B cell (primary cell): ENCODE measurements around the gene ATP8A2. TPM values are rescaled to one million over a fixed set of nuclear protein-coding genes. Genes with fewer than 3 reads are reported as not detected.

Source experiments
- ATAC-seq: fragments of 200-7000 bp; cut with Tn5 transposase; one replicate; pipeline ENCODE4 v1.10.0; 2021; ENCODE audit warnings: low read depth, mild to moderate bottlenecking, moderate number of reproducible peaks, moderate library complexity
- CTCF ChIA-PET: fragments of 350-600 bp; sonication (Branson Sonifier 250); formaldehyde crosslinking; loops from one replicate; lab custom pipeline; 2021; ENCODE audit warnings: antibody characterized with exemption, inconsistent platforms; lab: Charles Lee
- POLR2A ChIA-PET: fragments of 350-600 bp; sonication (Branson Sonifier 250); formaldehyde crosslinking; loops from one replicate; lab custom pipeline; 2021; ENCODE audit warnings: antibody characterized with exemption; lab: Charles Lee
- DNase-seq: peaks from one replicate; pipeline ENCODE4 v3.0.0; 2013
- H2AFZ ChIP-seq: 2 replicates; pipeline ENCODE4 v1.6.1; 2012; ENCODE audit warnings: mild to moderate bottlenecking, low read depth, low read length; ENCODE audit not compliant: insufficient read depth, poor library complexity, severe bottlenecking
- H3K27ac ChIP-seq, 2 donors: 1 replicate in 1 of 2; 2 replicates in 1 of 2; pipeline ENCODE4 v1.5.1; 2012 to 2013; ENCODE audit warnings: low read length in 2 of 2, mild to moderate bottlenecking in 2 of 2, moderate library complexity in 1 of 2
- H3K27me3 ChIP-seq, 4 experiments: fragments of 200-600 bp in 1 of 4; sonication (generic) in 1 of 4; replicated peaks in 1 of 4; 1 replicate in 2 of 4; 2 replicates in 2 of 4; pipeline versions ENCODE4 v1.6.1 to v1.7.0; 2013 to 2016; ENCODE audit warnings: low read length in 3 of 4, mild to moderate bottlenecking in 2 of 4, mixed read lengths in 1 of 4, moderate library complexity in 1 of 4; ENCODE audit not compliant: insufficient read depth in 4 of 4, control insufficient read depth in 3 of 4; ENCODE audit errors: control extremely low read depth in 1 of 4
- H3K36me3 ChIP-seq, 2 experiments: replicated peaks in 1 of 2; 1 replicate in 1 of 2; 2 replicates in 1 of 2; pipeline versions ENCODE4 v1.6.1 to v1.7.1; 2013; ENCODE audit warnings: low read length in 1 of 2; ENCODE audit not compliant: insufficient read depth in 2 of 2, control insufficient read depth in 1 of 2; ENCODE audit errors: control extremely low read depth in 1 of 2, extremely low read depth in 1 of 2
- H3K4me1 ChIP-seq, 2 donors: fragments of 200-600 bp in 1 of 2; sonication (generic) in 1 of 2; 1 replicate in 1 of 2; 2 replicates in 1 of 2; pipeline versions ENCODE4 v1.5.1 to v1.6.1; 2013 to 2017; ENCODE audit warnings: low read length in 2 of 2; ENCODE audit not compliant: control insufficient read depth in 2 of 2, insufficient read depth in 2 of 2
- H3K4me2 ChIP-seq: replicated peaks from 2 replicates; pipeline ENCODE3; 2012; ENCODE audit warnings: mild to moderate bottlenecking, low read depth, low read length; ENCODE audit not compliant: poor library complexity, severe bottlenecking
- H3K4me3 ChIP-seq, 5 experiments: fragments of 200-600 bp in 1 of 5; sonication (generic) in 1 of 5; 1 replicate in 3 of 5; 2 replicates in 2 of 5; pipeline versions ENCODE4 v1.5.1 to v1.7.0; 2011 to 2016; ENCODE audit warnings: low read length in 4 of 5, mild to moderate bottlenecking in 4 of 5, low read depth in 2 of 5, control low read depth in 1 of 5, moderate library complexity in 1 of 5; ENCODE audit not compliant: insufficient read depth in 1 of 5; ENCODE audit errors: control extremely low read depth in 1 of 5, extremely low read depth in 1 of 5
- H3K79me2 ChIP-seq: fragments of 200-600 bp; sonication (generic); one replicate; pipeline ENCODE4 v1.6.0; 2016; ENCODE audit warnings: low read length; ENCODE audit not compliant: control insufficient read depth, insufficient read depth
- H3K9ac ChIP-seq: fragments of 200-600 bp; sonication (generic); 2 replicates; pipeline ENCODE4 v1.6.1; 2017; ENCODE audit warnings: mild to moderate bottlenecking, low read length, moderate library complexity
- H3K9me3 ChIP-seq, 3 donors: one replicate each; pipeline versions ENCODE4 v1.6.1 to v1.7.1; 2013; ENCODE audit warnings: low read length in 2 of 3; ENCODE audit not compliant: control insufficient read depth in 2 of 3, insufficient read depth in 1 of 3; ENCODE audit errors: control extremely low read depth in 1 of 3
- H4K20me1 ChIP-seq: 2 replicates; pipeline ENCODE4 v1.6.0; 2012; ENCODE audit warnings: mild to moderate bottlenecking, low read length; ENCODE audit not compliant: insufficient read depth, control insufficient read depth, poor library complexity, severe bottlenecking
- H3K27ac Mint-ChIP-seq: one replicate; pipeline ENCODE4 v1.8.0; 2021; ENCODE audit warnings: mixed read lengths
- H3K27me3 Mint-ChIP-seq: one replicate; pipeline ENCODE4 v1.8.0; 2021; ENCODE audit warnings: mixed read lengths
- H3K4me1 Mint-ChIP-seq: one replicate; pipeline ENCODE4 v1.8.0; 2021; ENCODE audit warnings: mixed read lengths
- H3K4me3 Mint-ChIP-seq: one replicate; pipeline ENCODE4 v1.8.0; 2021; ENCODE audit warnings: mixed read lengths
- H3K9me3 Mint-ChIP-seq: one replicate; pipeline ENCODE4 v1.8.0; 2022; ENCODE audit warnings: mixed read lengths; ENCODE audit not compliant: insufficient read depth
- EZH2 ChIP-seq: IDR thresholded peaks from 2 replicates; pipeline ENCODE4 v1.6.1; 2012; ENCODE audit warnings: borderline replicate concordance, low read depth, mild to moderate bottlenecking, moderate library complexity, low read length; ENCODE audit not compliant: insufficient read depth, poor library complexity, severe bottlenecking
- WGBS: methylation state at CpG from one replicate; pipeline ENCODE4 v1.1.5; 2013; ENCODE audit warnings: missing lambda C conversion rate; ENCODE audit not compliant: insufficient coverage; 5-methylcytosine and 5-hydroxymethylcytosine counted together
- intact Hi-C: fragments of 100-400 bp; cut with micrococcal nuclease; formaldehyde crosslinking; loops from one replicate; pipeline ENCODE4 v1.10.0; 2022
- polyA plus RNA-seq: library from polyadenylated mRNA; depleted of rRNA; stranded (reverse); fragments of >200 nt; gene quantifications from 2 replicates; pipeline ENCODE4 v1.2.3, GENCODE V29; 2012
- total RNA-seq, 2 donors: library from RNA; stranded (reverse); fragments of 120-200 nt in 1 of 2; gene quantifications; 1 replicate in 1 of 2; 2 replicates in 1 of 2; pipeline versions ENCODE4 v1.2.3 to v1.2.4, GENCODE V29; 2013 to 2022
- TF ChIP-seq, protein P1 (sequence below): fragments of 200-600 bp; IDR thresholded peaks from one replicate; pipeline ENCODE4 v1.8.0; 2022; ENCODE audit warnings: antibody characterized with exemption, mild to moderate bottlenecking

Gene ATP8A2
- total and polyA plus RNA-seq, 2 donors (not counting 1 experiment from before 2014, with no cell fraction given), result not detected

DNA sequence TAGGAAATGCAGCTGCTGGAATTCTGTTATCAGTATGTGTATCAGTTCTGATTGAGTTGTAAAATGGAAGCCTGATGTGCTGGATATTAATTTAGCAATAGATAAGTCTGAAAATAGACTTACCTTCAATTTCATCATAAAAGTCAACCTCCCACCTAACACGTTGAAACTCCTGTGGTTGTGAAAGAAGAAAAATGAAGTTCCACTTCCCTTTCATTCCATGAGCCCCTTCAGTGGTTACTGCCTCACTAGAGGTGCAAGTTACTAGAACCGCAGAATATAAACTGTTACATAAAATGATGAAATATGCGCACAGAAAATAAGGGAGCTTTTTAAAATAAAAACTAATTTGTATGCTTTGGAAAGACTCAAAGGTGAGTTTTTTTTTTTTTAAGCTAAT is 430.8 kb downstream of the ATP8A2 start:
- Histone ChIP-seq H3K9ac (no peak overlapping the region), H2AFZ (no peak overlapping the region), H4K20me1 (no peaks in the 10 kb centered on the region), H3K4me3 (no peak overlapping the region), H3K4me1 (no peaks in the 10 kb centered on the region), H3K9me3 (no peaks in the 10 kb centered on the region), H3K4me2 (no peak overlapping the region), H3K27ac (no peak overlapping the region), H3K36me3 (no peaks in the 10 kb centered on the region), H3K79me2 (no peaks in the 10 kb centered on the region), H3K27me3 (no peaks in the 10 kb centered on the region)
- Mint-ChIP-seq H3K4me3 (no peak overlapping the region), H3K27me3 (no peaks in the 10 kb centered on the region), H3K4me1 (no peaks in the 10 kb centered on the region), H3K9me3 (no peaks in the 10 kb centered on the region), H3K27ac (no peak overlapping the region)
- no peak for TF ChIP-seq EZH2
- TF ChIP-seq, protein P1, sequence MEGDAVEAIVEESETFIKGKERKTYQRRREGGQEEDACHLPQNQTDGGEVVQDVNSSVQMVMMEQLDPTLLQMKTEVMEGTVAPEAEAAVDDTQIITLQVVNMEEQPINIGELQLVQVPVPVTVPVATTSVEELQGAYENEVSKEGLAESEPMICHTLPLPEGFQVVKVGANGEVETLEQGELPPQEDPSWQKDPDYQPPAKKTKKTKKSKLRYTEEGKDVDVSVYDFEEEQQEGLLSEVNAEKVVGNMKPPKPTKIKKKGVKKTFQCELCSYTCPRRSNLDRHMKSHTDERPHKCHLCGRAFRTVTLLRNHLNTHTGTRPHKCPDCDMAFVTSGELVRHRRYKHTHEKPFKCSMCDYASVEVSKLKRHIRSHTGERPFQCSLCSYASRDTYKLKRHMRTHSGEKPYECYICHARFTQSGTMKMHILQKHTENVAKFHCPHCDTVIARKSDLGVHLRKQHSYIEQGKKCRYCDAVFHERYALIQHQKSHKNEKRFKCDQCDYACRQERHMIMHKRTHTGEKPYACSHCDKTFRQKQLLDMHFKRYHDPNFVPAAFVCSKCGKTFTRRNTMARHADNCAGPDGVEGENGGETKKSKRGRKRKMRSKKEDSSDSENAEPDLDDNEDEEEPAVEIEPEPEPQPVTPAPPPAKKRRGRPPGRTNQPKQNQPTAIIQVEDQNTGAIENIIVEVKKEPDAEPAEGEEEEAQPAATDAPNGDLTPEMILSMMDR, result no peak
- intact Hi-C loops, result no loop called here
- DNase-seq, result no peak
- no peak for ATAC-seq
- CTCF ChIA-PET, result no interaction called here
- WGBS, result no CpG with 5 or more reads among the region's 3 CpGs
- POLR2A ChIA-PET, result no interaction called here

DNA sequence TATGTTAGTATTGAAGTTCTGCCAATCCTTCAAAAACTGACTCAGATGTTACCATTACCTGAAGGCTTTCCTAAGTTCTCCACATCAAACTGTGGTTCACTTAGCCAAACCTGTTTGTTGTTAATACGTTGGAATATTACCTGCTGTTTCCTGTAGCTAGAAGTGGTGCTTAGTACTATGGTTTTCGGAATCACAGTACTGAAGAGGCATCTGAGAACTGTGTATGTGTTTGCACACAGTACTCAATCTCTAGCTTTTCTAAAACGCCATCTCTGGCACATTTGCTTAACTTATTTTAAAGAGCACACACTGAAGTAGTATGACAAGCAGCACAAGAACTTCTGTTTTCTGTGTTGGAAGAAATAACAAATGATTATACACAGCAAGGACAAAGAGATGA is 431.9 kb downstream of the ATP8A2 start:
- Mint-ChIP-seq H3K27ac (no peak overlapping the region), H3K9me3 (no peaks in the 10 kb centered on the region), H3K27me3 (no peaks in the 10 kb centered on the region), H3K4me1 (no peaks in the 10 kb centered on the region), H3K4me3 (no peak overlapping the region)
- WGBS, result no CpG with 5 or more reads among the region's 3 CpGs
- Histone ChIP-seq H3K9ac (no peak overlapping the region), H3K79me2 (no peaks in the 10 kb centered on the region), H3K4me3 (no peak overlapping the region), H3K9me3 (no peaks in the 10 kb centered on the region), H3K4me1 (no peaks in the 10 kb centered on the region), H3K27me3 (no peaks in the 10 kb centered on the region), H3K4me2 (no peak overlapping the region), H2AFZ (no peak overlapping the region), H3K27ac (no peak overlapping the region), H4K20me1 (no peaks in the 10 kb centered on the region), H3K36me3 (no peaks in the 10 kb centered on the region)
- ChIA-PET POLR2A (no interaction called here), CTCF (no interaction called here)
- no peak for ATAC-seq
- intact Hi-C loops, result no loop called here
- no peak for DNase-seq
- TF ChIP-seq, protein P1, result no peak
- TF ChIP-seq EZH2, result no peak
